Measurements from ENCODE around the gene BUB1B. TPM values are rescaled to one million over a fixed set of nuclear protein-coding genes. Genes with fewer than 3 reads are reported as not detected.

BUB1B gene
- total and polyA plus RNA-seq, 8 donors, result 1.6 to 25.0 (median 4.4) TPM

- Histone ChIP-seq H3K9me3 (no peaks in the 10 kb centered on the region), H3K4me3 (peak overlapping the region in 2 of 4 donors; percentile 55 to 74), H3K27ac (no peak overlapping the region), H3K4me1 (peaks cover 12 to 30% (median 24%) of the 10 kb centered on the region in 4 donors), H3K36me3 (no peaks in the 10 kb centered on the region), H3K27me3 (peaks cover 0 to 30% (median 17%) of the 10 kb centered on the region in 3 donors)
- intact Hi-C loops (cut with DNase I; ENCODE audit: low total_unique reads), result no loop called here
- DNase-seq, result no peak
- 88 to 95% (median 89%) methylated on average over 5 to 10 of the region's 10 CpGs for WGBS, 5 donors
- TF ChIP-seq POLR2AphosphoS5 (IDR thresholded peaks at IDR 0.05), result no peak
- TF ChIP-seq CTCF (IDR thresholded peaks at IDR 0.05), result no peak
- TF ChIP-seq POLR2A (IDR thresholded peaks at IDR 0.05), result no peak
- TF ChIP-seq EP300 (IDR thresholded peaks at IDR 0.05), result no peak
Observed at GRCh38 chr15:40251486-40252140, 90.7 kb downstream of the BUB1B start.

- peaks cover 0 to 33% (median 17%) of the 10 kb centered on the region in 3 donors for H3K27me3 ChIP-seq
- no peak for TF ChIP-seq POLR2AphosphoS5 (IDR thresholded peaks at IDR 0.05)
- TF ChIP-seq CTCF (IDR thresholded peaks at IDR 0.05), result no peak
- no peak for TF ChIP-seq EP300 (IDR thresholded peaks at IDR 0.05)
- TF ChIP-seq POLR2A (IDR thresholded peaks at IDR 0.05), result no peak
- intact Hi-C loops (cut with DNase I; ENCODE audit: low total_unique reads), result no loop called here
- no peaks in the 10 kb centered on the region for H3K36me3 ChIP-seq
- H3K4me3 ChIP-seq, result peak overlapping the region; percentile 55 to 74 (median 62)
- H3K4me1 ChIP-seq, result peaks cover 12 to 30% (median 24%) of the 10 kb centered on the region in 4 donors
- no peak for DNase-seq
- 26 to 43% (median 39%) methylated on average over 17 to 27 of the region's 27 CpGs for WGBS, 5 donors
- H3K27ac ChIP-seq, result peak overlapping the region in 3 of 5 donors; percentile 36 to 74 (median 62)
- H3K9me3 ChIP-seq, result no peaks in the 10 kb centered on the region
Observed at GRCh38 chr15:40252141-40252437, 91.2 kb downstream of the BUB1B start.

- intact Hi-C loops (cut with DNase I; ENCODE audit: low total_unique reads), result no loop called here
- Histone ChIP-seq H3K9me3 (no peaks in the 10 kb centered on the region), H3K4me1 (peaks cover 12 to 30% (median 24%) of the 10 kb centered on the region in 4 donors), H3K4me3 (peak overlapping the region; percentile 55 to 74 (median 62)), H3K27me3 (peaks cover 0 to 34% (median 17%) of the 10 kb centered on the region in 3 donors), H3K27ac (peak overlapping the region; percentile 36 to 74 (median 51)), H3K36me3 (no peaks in the 10 kb centered on the region)
- WGBS, 5 donors, result 1 to 3% (median 1%) methylated on average over 20 to 82 of the region's 82 CpGs
- peak in 1 of 3 donors; percentile 33 for TF ChIP-seq POLR2AphosphoS5 (IDR thresholded peaks at IDR 0.05)
- no peak for TF ChIP-seq POLR2A (IDR thresholded peaks at IDR 0.05)
- peak; percentile 70 to 88 for DNase-seq
Observed at GRCh38 chr15:40252438-40253166, 91.7 kb downstream of the BUB1B start.

- intact Hi-C loops (cut with DNase I; ENCODE audit: low total_unique reads), result no loop called here
- H3K27ac ChIP-seq, result peak overlapping the region in 4 of 5 donors; percentile 36 to 74 (median 54)
- peaks cover 12 to 30% (median 24%) of the 10 kb centered on the region in 4 donors for H3K4me1 ChIP-seq
- peak overlapping the region; percentile 55 to 74 (median 62) for H3K4me3 ChIP-seq
- TF ChIP-seq CTCF (IDR thresholded peaks at IDR 0.05) (no peak), POLR2A (IDR thresholded peaks at IDR 0.05) (no peak), EP300 (IDR thresholded peaks at IDR 0.05) (no peak), POLR2AphosphoS5 (IDR thresholded peaks at IDR 0.05) (no peak)
- 24 to 43% (median 28%) methylated on average over 20 to 28 of the region's 28 CpGs for WGBS, 5 donors
- peaks cover 0 to 34% (median 17%) of the 10 kb centered on the region in 3 donors for H3K27me3 ChIP-seq
- no peaks in the 10 kb centered on the region for H3K9me3 ChIP-seq
- H3K36me3 ChIP-seq, result no peaks in the 10 kb centered on the region
- DNase-seq, result no peak
Observed at GRCh38 chr15:40253167-40253790, 92.4 kb downstream of the BUB1B start.
